HL-60/S4 treated with retinoic acid at 250 ng/mL for 4 days and 3 days (cell line): Measurements from ENCODE around the gene SLFN12L.

Source experiments
- in situ Hi-C: fragments of 300-500 bp; cut with MboI; formaldehyde crosslinking; loops from 2 replicates; pipeline ENCODE4 v1.7.0; 2022; ENCODE audit warnings: low sequenced_read_pairs

Gene SLFN12L

DNA sequence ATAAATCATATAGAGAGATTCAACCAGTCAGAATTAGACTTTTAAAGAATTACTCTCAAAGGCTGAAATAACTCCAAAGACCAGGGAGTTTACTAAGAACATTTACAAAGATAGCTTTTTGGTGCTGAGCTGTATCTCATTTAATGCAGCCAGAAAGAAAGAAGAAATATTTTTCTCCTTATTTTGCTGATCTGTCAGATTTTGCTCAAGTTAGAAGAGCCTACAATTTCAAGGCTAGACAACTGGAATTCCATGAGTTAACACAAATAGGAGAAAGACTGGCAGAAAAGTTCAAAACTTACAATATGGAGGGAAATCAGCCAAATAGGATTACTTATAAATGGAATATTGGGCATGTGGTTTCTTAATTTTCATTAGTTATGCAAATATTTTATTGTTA, 99.0 kb downstream of the SLFN12L start:
- in situ Hi-C loops, result no loop called here

DNA sequence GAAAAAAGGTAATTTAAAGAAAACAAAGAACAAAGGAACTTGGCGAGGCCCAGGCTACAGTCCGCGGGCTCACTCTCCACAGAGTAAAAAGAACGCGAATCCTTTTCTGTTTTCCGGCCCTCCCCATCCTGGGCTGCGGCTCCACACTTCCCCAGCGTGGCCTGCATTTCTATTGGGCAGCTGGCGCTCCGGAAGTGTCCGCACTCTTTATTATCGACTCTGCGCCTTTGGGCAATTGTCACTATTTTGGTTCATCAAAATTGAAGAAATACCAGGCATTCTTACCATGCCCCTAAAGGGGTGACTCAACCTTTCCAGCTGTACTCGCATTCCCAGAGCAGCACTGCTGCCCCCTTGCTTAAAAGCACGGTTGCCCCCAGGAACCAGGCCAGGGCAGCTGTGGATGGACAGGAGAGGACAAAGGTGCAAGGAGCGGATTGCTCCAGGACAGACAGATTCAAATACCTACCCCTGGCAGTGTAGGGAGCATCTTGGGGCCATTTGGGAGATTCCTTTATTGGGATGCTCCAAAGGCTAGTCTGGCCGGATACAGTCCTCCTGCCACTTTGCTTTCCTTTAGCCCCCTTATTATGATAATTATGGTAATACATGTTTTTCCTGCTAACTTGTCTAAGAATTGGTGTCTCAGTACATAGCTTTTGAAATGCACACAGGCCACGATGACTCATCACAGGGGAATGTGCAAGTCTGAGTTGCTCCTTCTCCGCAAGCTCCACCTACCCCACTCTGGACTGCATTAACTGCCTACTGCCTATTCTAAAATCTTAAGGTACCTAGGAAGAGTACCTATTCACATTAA, 104.2 kb downstream of the SLFN12L start:
- in situ Hi-C loops, result no loop called here

DNA sequence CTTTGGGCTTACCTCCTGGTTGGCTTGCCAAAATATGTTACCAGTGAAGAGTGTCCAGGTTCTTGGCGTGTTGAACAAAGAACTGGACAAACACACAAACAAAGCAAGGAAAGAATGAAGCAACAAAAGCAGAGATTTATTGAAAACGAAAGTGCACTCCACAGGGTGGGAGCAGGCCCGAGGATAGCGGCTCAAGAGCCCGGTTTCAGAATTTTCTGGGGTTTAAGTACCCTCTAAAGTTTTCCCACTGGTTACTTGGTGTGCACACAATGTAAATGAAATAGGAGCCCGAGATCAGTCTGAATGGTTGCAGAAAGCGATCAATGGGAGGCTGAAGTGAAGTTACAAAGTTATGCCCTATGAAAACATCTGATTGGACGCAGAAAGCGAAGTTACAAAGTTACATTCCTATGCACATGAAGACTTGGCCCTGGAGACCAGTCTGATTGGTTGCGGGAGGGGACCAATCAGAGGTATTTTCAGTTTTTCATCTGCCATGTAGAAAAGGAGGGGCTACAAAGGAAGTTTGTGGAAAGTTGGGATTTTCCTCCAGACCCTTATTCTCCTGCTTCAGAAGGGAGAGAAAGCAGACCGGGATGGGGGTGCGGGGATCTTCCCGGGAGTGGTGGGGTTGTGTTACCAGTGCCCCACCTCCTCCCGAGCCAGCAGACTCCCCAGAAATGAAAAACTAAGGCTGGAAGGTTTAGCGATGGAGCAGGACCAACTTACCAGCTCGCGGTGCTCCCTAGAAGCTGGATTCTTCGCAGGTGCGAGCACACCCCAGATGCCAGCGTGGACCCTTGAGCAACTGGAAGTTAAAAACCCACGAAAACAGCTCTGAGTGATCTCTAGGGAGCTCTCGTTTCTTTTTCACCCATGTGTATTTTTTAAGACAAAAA, 105.1 kb downstream of the SLFN12L start, which contains the start of gene SLFN12:
TSS of gene SLFN12 (minus strand) at position 325 of the 899 bp plus-strand sequence. CDS start 9,472 bp downstream, outside the sequence.
- in situ Hi-C loops, result no loop called here

DNA sequence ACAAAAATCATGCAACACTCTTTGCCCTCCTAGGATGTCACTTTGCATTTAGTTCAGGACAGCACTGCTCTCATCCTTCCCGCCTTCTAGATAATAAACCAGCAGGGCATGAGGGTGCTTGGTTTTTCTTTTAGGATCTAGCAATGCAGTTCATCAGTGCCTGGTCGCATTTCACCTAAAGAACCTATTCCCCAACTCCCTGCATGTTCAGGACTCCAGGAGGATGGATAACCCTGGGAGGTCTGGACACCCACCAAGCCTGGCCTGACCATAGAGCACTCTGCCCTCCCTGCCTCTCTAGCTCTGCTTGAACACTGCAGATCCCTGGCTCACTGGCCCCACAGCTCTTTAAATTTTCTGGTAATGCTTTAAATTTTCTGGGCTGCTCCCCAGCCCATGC, 107.8 kb downstream of the SLFN12L start:
- in situ Hi-C loops, result no loop called here

DNA sequence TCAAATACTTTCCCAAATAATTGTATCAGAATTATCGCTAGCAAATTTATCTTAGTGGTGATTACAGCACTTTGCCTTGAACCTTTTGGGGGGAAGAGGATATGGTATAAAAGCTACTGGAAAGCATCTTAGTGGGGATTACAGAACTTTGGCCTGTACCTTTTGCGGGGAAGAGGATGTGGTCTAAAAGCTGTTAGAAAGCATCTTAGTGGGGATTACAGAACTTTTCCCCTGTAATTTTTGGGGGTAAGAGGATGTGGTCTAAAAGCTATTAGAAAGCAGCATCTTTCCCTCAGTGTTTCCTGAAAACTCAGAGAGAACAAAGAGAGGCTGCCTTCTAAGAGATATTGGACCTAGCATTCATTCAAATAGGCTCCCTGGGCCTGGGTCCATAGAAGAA, 109.2 kb downstream of the SLFN12L start:
- in situ Hi-C loops, result no loop called here

DNA sequence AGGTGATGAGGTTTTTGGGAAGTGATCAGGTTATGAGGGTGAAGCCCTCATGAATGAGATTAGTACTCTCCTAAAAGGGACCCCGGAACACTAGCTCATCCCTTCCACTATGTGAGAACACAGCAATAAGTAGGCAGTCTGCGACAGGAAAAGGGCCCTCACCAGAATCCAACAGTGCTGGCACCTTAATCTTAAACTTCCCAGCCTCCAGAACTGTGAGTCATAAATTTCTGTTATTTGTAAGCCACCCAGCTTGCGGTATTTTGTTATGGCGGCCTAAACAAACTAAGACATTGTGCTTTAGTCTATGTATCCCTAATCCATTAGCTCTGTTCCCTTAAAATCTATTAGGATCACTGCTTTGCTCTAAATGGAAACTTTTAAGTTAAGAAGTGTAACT, 113.7 kb downstream of the SLFN12L start:
- in situ Hi-C loops, result no loop called here
